ENCODE data around the gene FAM131C. TPM values are rescaled to one million over a fixed set of nuclear protein-coding genes. Genes with fewer than 3 reads are reported as not detected.
"Not testable (repeated sequence)": the region's sequence is repeated elsewhere in the genome, so short reads cannot be mapped to it uniquely, and the experiment has no call there.

Gene FAM131C
- total RNA-seq, 6 experiments from 2014 or later: 0.19 to 1.00 TPM; not detected in 4

GRCh38 chr1:16038620-16038912 lies 34.9 kb downstream of the FAM131C start:
- WGBS (ENCODE audit: insufficient coverage, low coverage, low lambda C conversion rate, missing lambda C conversion rate): 75% methylated on average over 4 of the region's 4 CpGs
- H3K9me3 ChIP-seq: no peaks in the 10 kb centered on the region
- H3K4me1 ChIP-seq: no peaks in the 10 kb centered on the region
- H3K4me3 ChIP-seq: no peak overlapping the region
- intact Hi-C loops (cut with DNase I): no loop called here
- H3K27me3 ChIP-seq: no peaks in the 10 kb centered on the region
- no peak overlapping the region for H3K27ac ChIP-seq
- no peaks in the 10 kb centered on the region for H3K36me3 ChIP-seq
- peak in 1 of 4 donors; percentile 49 for ATAC-seq
- DNase-seq: no peak
- TF ChIP-seq CTCF (IDR thresholded peaks at IDR 0.05) (no peak), POLR2A (IDR thresholded peaks at IDR 0.05) (no peak)

- intact Hi-C loops (cut with DNase I); DNase-seq: not testable (repeated sequence)
Observed at GRCh38 chr1:16036461-16036860, 37.0 kb downstream of the FAM131C start.

GRCh38 chr1:16033103-16033632 lies 40.3 kb downstream of the FAM131C start:
- H3K4me1 ChIP-seq; H3K27ac ChIP-seq; intact Hi-C loops (cut with DNase I); H3K36me3 ChIP-seq; ATAC-seq; H3K9me3 ChIP-seq; DNase-seq; H3K4me3 ChIP-seq; H3K27me3 ChIP-seq: not testable (repeated sequence)
- 58% methylated on average over 6 of the region's 7 CpGs for WGBS (ENCODE audit: insufficient coverage, low coverage, low lambda C conversion rate, missing lambda C conversion rate)

More at GRCh38 chr1:16036461-16036860, 37.0 kb downstream of the FAM131C start:
- H3K27me3 ChIP-seq, H3K27ac ChIP-seq, H3K4me3 ChIP-seq, H3K4me1 ChIP-seq, H3K36me3 ChIP-seq, H3K9me3 ChIP-seq, ATAC-seq: not testable (repeated sequence)
- WGBS (ENCODE audit: insufficient coverage, low coverage, low lambda C conversion rate, missing lambda C conversion rate): no CpG with 5 or more reads among the region's 11 CpGs

GRCh38 chr1:16032388-16033102 lies 40.9 kb downstream of the FAM131C start:
- Histone ChIP-seq H3K4me3 (no peak overlapping the region), H3K27me3 (no peaks in the 10 kb centered on the region), H3K36me3 (no peaks in the 10 kb centered on the region), H3K4me1 (no peaks in the 10 kb centered on the region), H3K9me3 (no peaks in the 10 kb centered on the region), H3K27ac (no peak overlapping the region)
- TF ChIP-seq CTCF (IDR thresholded peaks at IDR 0.05) (peak; percentile 92 to 99 (median 94)), POLR2A (IDR thresholded peaks at IDR 0.05) (no peak)
- intact Hi-C loops (cut with DNase I): no loop called here
- DNase-seq (peak; percentile 82 to 86 (median 83)), ATAC-seq (peak; percentile 92 to 98 (median 97))
- 18% methylated on average over 3 of the region's 18 CpGs for WGBS (ENCODE audit: insufficient coverage, low coverage, low lambda C conversion rate, missing lambda C conversion rate)

GRCh38 chr1:16031551-16031950 lies 41.9 kb downstream of the FAM131C start:
- no peak overlapping the region for H3K27ac ChIP-seq
- H3K9me3 ChIP-seq: no peaks in the 10 kb centered on the region
- TF ChIP-seq CTCF (IDR thresholded peaks at IDR 0.05): no peak
- 73% methylated on average over 2 of the region's 8 CpGs for WGBS (ENCODE audit: insufficient coverage, low coverage, low lambda C conversion rate, missing lambda C conversion rate)
- H3K36me3 ChIP-seq: no peaks in the 10 kb centered on the region
- peaks cover 0 to 3% (median 0%) of the 10 kb centered on the region in 4 donors for H3K4me1 ChIP-seq
- intact Hi-C loops (cut with DNase I): no loop called here
- no peak overlapping the region for H3K4me3 ChIP-seq
- ATAC-seq: no peak
- H3K27me3 ChIP-seq: no peaks in the 10 kb centered on the region
- DNase-seq: no peak
